CD8-positive, alpha-beta memory T cell (primary cell): ENCODE measurements around the gene METAP1. TPM values are rescaled to one million over a fixed set of nuclear protein-coding genes. Genes with fewer than 3 reads are reported as not detected.
"Not testable (repeated sequence)": the region's sequence is repeated elsewhere in the genome, so short reads cannot be mapped to it uniquely, and the experiment has no call there.

Experiments used
- CTCF ChIA-PET: fragments of 350-600 bp; sonication (Branson Sonifier 250); formaldehyde crosslinking; loops from one replicate; lab custom pipeline; 2021; ENCODE audit warnings: antibody characterized with exemption; lab: Charles Lee
- POLR2A ChIA-PET: fragments of 350-600 bp; sonication (Branson Sonifier 250); formaldehyde crosslinking; loops from one replicate; lab custom pipeline; 2021; ENCODE audit warnings: antibody characterized with exemption; lab: Charles Lee
- DNase-seq, 5 donors: peaks; one replicate each; pipeline versions ENCODE4 v3.0.0 to v3.0.0-alpha.2; 2020 to 2022; ENCODE audit warnings: mixed read lengths in 1 of 5
- H3K27ac ChIP-seq: one replicate; pipeline ENCODE4 v1.7.0; 2013; ENCODE audit warnings: low read depth, mild to moderate bottlenecking, low read length, moderate library complexity
- H3K27me3 ChIP-seq: 2 replicates; pipeline ENCODE4 v1.7.0; 2013; ENCODE audit warnings: low read length, mild to moderate bottlenecking; ENCODE audit not compliant: insufficient read depth, poor library complexity, severe bottlenecking
- H3K36me3 ChIP-seq: 2 replicates; pipeline ENCODE4 v1.7.0; 2013; ENCODE audit warnings: mild to moderate bottlenecking, low read length, moderate library complexity; ENCODE audit not compliant: insufficient read depth
- H3K4me1 ChIP-seq: 2 replicates; pipeline ENCODE4 v1.7.0; 2013; ENCODE audit warnings: mild to moderate bottlenecking, low read length, moderate library complexity; ENCODE audit not compliant: insufficient read depth
- H3K4me3 ChIP-seq: 2 replicates; pipeline ENCODE4 v1.7.0; 2013; ENCODE audit warnings: mild to moderate bottlenecking, low read length
- H3K9me3 ChIP-seq: 2 replicates; pipeline ENCODE4 v1.7.0; 2013; ENCODE audit warnings: mild to moderate bottlenecking, low read length
- H3K27ac Mint-ChIP-seq, 8 donors: one replicate each; pipeline ENCODE4 v1.8.0; 2020 to 2021; ENCODE audit warnings: mixed read lengths in 8 of 8, mild to moderate bottlenecking in 6 of 8, inconsistent platforms in 3 of 8, moderate library complexity in 3 of 8
- H3K27me3 Mint-ChIP-seq, 2 donors: one replicate each; pipeline ENCODE4 v1.8.0; 2020 to 2021; ENCODE audit warnings: mixed read lengths in 2 of 2, mild to moderate bottlenecking in 1 of 2, moderate library complexity in 1 of 2
- H3K36me3 Mint-ChIP-seq, 3 donors: one replicate each; pipeline ENCODE4 v1.8.0; 2020 to 2021; ENCODE audit warnings: mixed read lengths in 3 of 3, inconsistent platforms in 1 of 3, mild to moderate bottlenecking in 1 of 3
- H3K4me1 Mint-ChIP-seq, 3 donors: one replicate each; pipeline ENCODE4 v1.8.0; 2020 to 2021; ENCODE audit warnings: mixed read lengths in 3 of 3, inconsistent platforms in 1 of 3, mild to moderate bottlenecking in 1 of 3
- H3K4me3 Mint-ChIP-seq, 7 donors: one replicate each; pipeline ENCODE4 v1.8.0; 2020 to 2021; ENCODE audit warnings: mixed read lengths in 7 of 7, mild to moderate bottlenecking in 6 of 7, moderate library complexity in 4 of 7, inconsistent platforms in 2 of 7
- H3K9me3 Mint-ChIP-seq, 5 donors: one replicate each; pipeline ENCODE4 v1.8.0; 2020 to 2022; ENCODE audit warnings: mixed read lengths in 5 of 5, mild to moderate bottlenecking in 3 of 5, moderate library complexity in 2 of 5, inconsistent platforms in 1 of 5
- polyA plus RNA-seq: library from polyadenylated mRNA; unstranded; fragments of 300-500 nt; fragmentation: Illumina TruSeq; gene quantifications from one replicate; pipeline ENCODE4 v1.2.3, GENCODE V29; 2021
- total RNA-seq, 2 experiments: library from RNA; stranded (reverse); gene quantifications; one replicate each; pipeline ENCODE4 v1.2.3, GENCODE V29; 2021

METAP1 gene
- total and polyA plus RNA-seq, 3 experiments from 2014 or later = 30.4 to 58.5 (median 56.6) TPM

DNA sequence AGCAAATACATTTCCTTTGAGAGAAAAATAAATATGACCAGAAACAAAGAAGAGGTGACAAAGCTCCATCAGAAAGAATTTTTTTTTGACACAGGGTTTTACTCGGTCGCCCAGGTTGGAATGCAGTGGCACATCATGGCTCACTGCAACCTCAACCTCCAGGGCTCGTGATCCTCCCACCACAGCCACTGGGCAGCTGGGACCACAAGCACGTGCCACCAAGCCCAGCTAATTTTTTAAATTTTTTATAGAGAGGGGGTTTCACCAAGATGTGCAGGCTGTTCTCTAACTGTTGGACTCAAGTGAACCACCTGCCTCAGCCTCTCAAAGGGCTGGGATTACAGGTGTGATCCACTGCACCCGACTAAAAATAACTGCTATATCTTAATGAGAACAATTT lies 82.8 kb downstream of the METAP1 start:
- Histone ChIP-seq H3K9me3 (no peaks in the 10 kb centered on the region), H3K4me1 (no peaks in the 10 kb centered on the region), H3K27me3 (no peaks in the 10 kb centered on the region), H3K36me3 (peaks cover 67% of the 10 kb centered on the region), H3K27ac (no peak overlapping the region), H3K4me3 (no peak overlapping the region)
- Mint-ChIP-seq H3K4me1 (peaks cover 7 to 34% (median 15%) of the 10 kb centered on the region in 3 donors), H3K9me3 (no peaks in the 10 kb centered on the region), H3K36me3 (peaks cover 10 to 90% (median 26%) of the 10 kb centered on the region in 3 donors), H3K27me3 (no peaks in the 10 kb centered on the region), H3K4me3 (no peak overlapping the region), H3K27ac (peak overlapping the region in 1 of 8 donors; percentile 22)
- CTCF ChIA-PET = interaction anchor here (1.0 to 1.9 kb wide), 3 partner anchors 9 to 22 kb away, joined by 3 to 7 read pairs (median 3); partner anchors contain the start of gene ADH5
- no peak for DNase-seq
- POLR2A ChIA-PET = no interaction called here

DNA sequence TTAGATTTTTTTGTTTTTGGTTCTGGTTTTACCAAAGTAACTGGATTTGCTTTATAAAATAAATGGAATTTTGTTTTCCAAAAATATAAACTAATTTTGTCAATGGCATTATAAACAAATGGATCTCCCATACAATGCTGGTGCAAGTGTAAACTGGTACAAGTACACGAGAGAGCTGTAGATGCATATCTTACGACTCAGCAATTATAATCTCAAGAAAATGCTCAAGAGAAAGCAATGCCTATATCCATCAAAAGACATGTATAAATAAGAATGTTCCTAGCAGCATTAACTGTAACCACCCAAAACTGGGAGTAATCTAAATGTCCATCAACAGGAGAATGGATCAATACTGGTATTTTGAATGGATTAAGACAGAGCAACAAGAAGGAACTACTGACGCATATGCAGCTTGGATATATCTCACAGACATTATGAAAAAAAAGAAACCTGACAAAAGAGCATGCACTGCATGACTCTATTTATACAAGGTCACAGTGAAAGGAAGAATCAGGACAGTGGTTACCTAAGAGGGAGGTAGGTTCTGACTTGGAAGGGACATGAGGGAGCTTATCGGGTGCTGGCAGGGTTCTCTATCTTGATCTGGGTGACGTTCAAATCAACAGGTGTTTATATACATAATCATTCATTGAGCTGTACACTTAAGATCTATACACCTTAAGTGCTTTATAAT lies 83.6 kb downstream of the METAP1 start:
- DNase-seq = no peak
- Histone ChIP-seq H3K4me1 (no peaks in the 10 kb centered on the region), H3K4me3 (no peak overlapping the region), H3K27me3 (no peaks in the 10 kb centered on the region), H3K9me3 (no peaks in the 10 kb centered on the region), H3K27ac (no peak overlapping the region), H3K36me3 (peaks cover 69% of the 10 kb centered on the region)
- no peak overlapping the region for H3K4me3 Mint-ChIP-seq
- peaks cover 7 to 28% (median 20%) of the 10 kb centered on the region in 3 donors for H3K4me1 Mint-ChIP-seq
- H3K27me3 Mint-ChIP-seq = no peaks in the 10 kb centered on the region
- no peaks in the 10 kb centered on the region for H3K9me3 Mint-ChIP-seq
- ChIA-PET CTCF (interaction anchor here (1.9 kb wide), 1 partner anchor 23 kb away, joined by 7 read pairs; no protein-coding TSS in a partner anchor), POLR2A (no interaction called here)
- peak overlapping the region in 2 of 8 donors; percentile 43 to 82 for H3K27ac Mint-ChIP-seq
- H3K36me3 Mint-ChIP-seq = peaks cover 10 to 90% (median 23%) of the 10 kb centered on the region in 3 donors

DNA sequence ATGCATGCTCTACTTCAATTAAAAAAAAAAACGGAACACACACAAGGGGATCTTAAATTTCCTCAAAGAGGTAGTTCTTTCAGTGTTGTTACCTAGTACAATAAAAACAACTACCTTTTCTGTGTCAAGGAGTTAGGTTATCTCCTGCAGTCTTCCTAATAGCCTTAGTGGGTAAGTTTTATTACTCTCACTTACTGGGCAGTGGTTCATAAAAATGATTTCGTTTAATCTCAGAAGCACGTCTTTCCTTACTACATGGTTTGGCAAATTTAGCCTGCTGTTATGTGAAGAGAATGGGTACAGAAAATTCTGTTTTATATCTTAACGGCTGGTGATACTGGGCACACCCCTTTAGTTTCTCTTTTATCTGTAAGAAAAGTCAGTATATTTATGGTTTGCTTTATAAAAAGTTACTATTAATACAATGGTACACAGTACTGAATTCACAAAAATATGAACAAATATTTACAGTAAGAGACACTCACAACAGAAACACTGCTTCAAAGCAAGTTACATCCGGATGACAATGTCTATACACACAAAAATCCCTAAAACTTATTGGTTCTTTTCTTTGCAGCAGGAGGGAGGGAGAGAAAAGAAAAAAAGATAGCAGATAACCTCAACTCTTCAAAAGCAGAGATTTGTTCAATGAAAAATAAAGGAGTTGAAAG lies 84.2 kb downstream of the METAP1 start:
- no peaks in the 10 kb centered on the region for H3K27me3 Mint-ChIP-seq
- ChIA-PET POLR2A (no interaction called here), CTCF (no interaction called here)
- no peaks in the 10 kb centered on the region for H3K9me3 Mint-ChIP-seq
- Histone ChIP-seq H3K4me1 (no peaks in the 10 kb centered on the region), H3K4me3 (no peak overlapping the region), H3K27ac (no peak overlapping the region), H3K27me3 (no peaks in the 10 kb centered on the region), H3K9me3 (no peaks in the 10 kb centered on the region), H3K36me3 (peaks cover 70% of the 10 kb centered on the region)
- H3K36me3 Mint-ChIP-seq = peaks cover 10 to 90% (median 23%) of the 10 kb centered on the region in 3 donors
- H3K27ac Mint-ChIP-seq = peak overlapping the region in 4 of 8 donors; percentile 43 to 82 (median 64)
- no peak for DNase-seq
- H3K4me3 Mint-ChIP-seq = no peak overlapping the region
- H3K4me1 Mint-ChIP-seq = peaks cover 10 to 28% (median 23%) of the 10 kb centered on the region in 3 donors

- CTCF ChIA-PET, H3K9me3 ChIP-seq, H3K4me3 ChIP-seq, H3K4me3 Mint-ChIP-seq, H3K27me3 ChIP-seq, H3K27me3 Mint-ChIP-seq, H3K9me3 Mint-ChIP-seq, H3K27ac ChIP-seq, POLR2A ChIA-PET, DNase-seq, H3K4me1 ChIP-seq: not testable (repeated sequence)
- peaks cover 10 to 91% (median 28%) of the 10 kb centered on the region in 3 donors for H3K36me3 Mint-ChIP-seq
- H3K4me1 Mint-ChIP-seq = peaks cover 19 to 35% (median 32%) of the 10 kb centered on the region in 3 donors
- peaks cover 71% of the 10 kb centered on the region for H3K36me3 ChIP-seq
- peak overlapping the region in 2 of 8 donors; percentile 56 to 77 for H3K27ac Mint-ChIP-seq
These were observed 85.3 kb downstream of the METAP1 start for GRCh38 chr4:99080869-99081268.

- Mint-ChIP-seq H3K4me3 (peak overlapping the region in 1 of 7 donors; percentile 0), H3K4me1 (peaks cover 21 to 47% (median 41%) of the 10 kb centered on the region in 3 donors), H3K9me3 (no peaks in the 10 kb centered on the region), H3K27ac (no peak overlapping the region), H3K27me3 (no peaks in the 10 kb centered on the region), H3K36me3 (peaks cover 7 to 82% (median 27%) of the 10 kb centered on the region in 3 donors)
- Histone ChIP-seq H3K9me3 (no peaks in the 10 kb centered on the region), H3K27me3 (no peaks in the 10 kb centered on the region), H3K4me1 (peaks cover under 1% of the 10 kb centered on the region), H3K4me3 (no peak overlapping the region), H3K36me3 (peaks cover 59% of the 10 kb centered on the region), H3K27ac (no peak overlapping the region)
- CTCF ChIA-PET = no interaction called here
- POLR2A ChIA-PET = no interaction called here
- no peak for DNase-seq
These were observed 86.7 kb downstream of the METAP1 start for GRCh38 chr4:99082192-99082591.

DNA sequence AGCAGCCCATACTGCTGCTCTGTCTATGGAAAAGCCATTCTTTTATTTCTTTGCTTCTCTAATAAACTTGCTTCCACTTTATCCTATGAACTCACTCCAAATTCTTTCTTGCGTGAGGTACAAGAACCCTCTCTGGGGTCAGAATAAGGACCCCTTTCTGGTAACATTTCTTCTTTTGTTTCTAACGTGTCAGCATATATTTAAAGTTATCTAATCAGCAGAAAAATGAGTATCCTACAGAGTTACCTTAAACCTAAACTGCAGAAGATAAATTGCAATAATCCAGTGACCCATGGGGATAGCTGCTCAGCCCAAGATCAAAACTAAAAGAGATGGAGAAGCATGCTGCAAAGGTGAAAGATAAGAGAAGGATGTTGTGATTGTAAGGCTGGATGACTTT lies 89.1 kb downstream of the METAP1 start:
- CTCF ChIA-PET = interaction anchor here (2.3 kb wide), 1 partner anchor 89 kb away, joined by 5 read pairs; the partner anchor contains the start of gene METAP1
- POLR2A ChIA-PET = no interaction called here
- H3K27ac ChIP-seq = no peak overlapping the region

GRCh38 chr4:99088023-99088449 lies 92.5 kb downstream of the METAP1 start:
- Mint-ChIP-seq H3K36me3 (peaks cover 0 to 42% (median 10%) of the 10 kb centered on the region in 3 donors), H3K4me1 (peaks cover 49 to 65% (median 58%) of the 10 kb centered on the region in 3 donors), H3K9me3 (peaks cover 0 to 2% (median 0%) of the 10 kb centered on the region in 5 donors), H3K27ac (peak overlapping the region; percentile 94 to 99 (median 97)), H3K4me3 (peak overlapping the region; percentile 96 to 99 (median 97)), H3K27me3 (no peaks in the 10 kb centered on the region)
- peak in 1 of 5 donors; percentile 2 for DNase-seq
- Histone ChIP-seq H3K4me3 (peak overlapping the region; percentile 97), H3K27me3 (no peaks in the 10 kb centered on the region), H3K9me3 (no peaks in the 10 kb centered on the region), H3K4me1 (peaks cover 15% of the 10 kb centered on the region), H3K27ac (peak overlapping the region; percentile 85), H3K36me3 (peaks cover 20% of the 10 kb centered on the region)
- ChIA-PET POLR2A (interaction anchor here (0.5 to 2.8 kb wide), 12 partner anchors 14 to 945 kb away, joined by 3 to 35 read pairs (median 6); partner anchors contain the start of genes DNAJB14, EIF4E, METAP1 and RAP1GDS1), CTCF (interaction anchor here (1.7 to 2.5 kb wide), 3 partner anchors 10 to 93 kb away, joined by 3 to 21 read pairs (median 9); partner anchors contain the start of gene METAP1)

More for the DNA sequence above, 89.1 kb downstream of the METAP1 start:
- no peaks in the 10 kb centered on the region for H3K27me3 ChIP-seq
- Mint-ChIP-seq H3K4me3 (peak overlapping the region in 1 of 7 donors; percentile 18), H3K4me1 (peaks cover 39 to 60% (median 57%) of the 10 kb centered on the region in 3 donors), H3K9me3 (peaks cover 0 to 2% (median 0%) of the 10 kb centered on the region in 5 donors), H3K36me3 (peaks cover 0 to 74% (median 22%) of the 10 kb centered on the region in 3 donors), H3K27ac (peak overlapping the region in 2 of 8 donors; percentile 27 to 29), H3K27me3 (no peaks in the 10 kb centered on the region)
- H3K9me3 ChIP-seq = no peaks in the 10 kb centered on the region
- no peak for DNase-seq
- H3K4me1 ChIP-seq = peaks cover 10% of the 10 kb centered on the region
- no peak overlapping the region for H3K4me3 ChIP-seq
- peaks cover 50% of the 10 kb centered on the region for H3K36me3 ChIP-seq
